ENCODE results near the gene ATP8A1.
"Not testable (repeated sequence)": the region's sequence is repeated elsewhere in the genome, so short reads cannot be mapped to it uniquely, and the experiment has no call there.

ATP8A1 gene

DNA sequence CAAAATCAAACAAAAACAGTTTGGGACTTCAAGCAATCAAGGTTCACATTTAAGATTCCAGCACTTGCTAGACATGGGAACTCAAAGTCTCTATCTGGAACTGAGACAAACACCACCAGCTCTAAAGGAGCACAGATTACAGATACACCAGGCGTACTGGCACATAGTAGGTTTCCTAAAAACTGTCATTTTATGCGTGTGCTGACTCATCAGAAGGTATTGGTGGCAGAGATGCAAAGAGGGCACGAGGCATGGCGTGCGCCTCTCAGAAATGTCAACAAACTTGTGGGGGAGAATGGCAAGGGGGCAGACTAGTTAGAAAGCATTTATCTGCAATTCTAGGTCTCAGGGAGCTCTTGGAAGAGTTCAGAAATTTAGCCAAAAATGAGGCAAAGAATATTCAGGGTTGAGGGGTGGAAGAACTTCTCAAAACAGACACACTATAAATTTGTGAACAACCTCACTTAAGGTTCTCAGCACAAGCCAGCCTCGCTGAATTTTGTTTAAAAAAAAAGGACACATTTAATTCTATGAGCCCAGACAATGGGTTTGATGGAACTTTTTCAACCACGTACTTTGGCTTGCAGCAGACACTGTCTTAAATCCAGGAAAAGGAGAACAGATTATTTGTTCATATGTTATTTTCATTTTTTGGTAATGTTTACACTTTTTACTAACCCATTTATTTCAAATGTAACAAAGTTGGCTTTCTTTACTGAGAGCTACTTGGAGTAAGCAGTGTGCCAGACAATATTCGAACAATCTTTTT is 159.6 kb downstream of the ATP8A1 start:
- no peak for DNase-seq

GRCh38 chr4:42492962-42493361 is 163.9 kb downstream of the ATP8A1 start:
- no peak for DNase-seq

GRCh38 chr4:42490015-42490414 is 166.9 kb downstream of the ATP8A1 start:
- no peak for DNase-seq

- no peak for DNase-seq
Observed at GRCh38 chr4:42489095-42489494, 167.8 kb downstream of the ATP8A1 start.

DNA sequence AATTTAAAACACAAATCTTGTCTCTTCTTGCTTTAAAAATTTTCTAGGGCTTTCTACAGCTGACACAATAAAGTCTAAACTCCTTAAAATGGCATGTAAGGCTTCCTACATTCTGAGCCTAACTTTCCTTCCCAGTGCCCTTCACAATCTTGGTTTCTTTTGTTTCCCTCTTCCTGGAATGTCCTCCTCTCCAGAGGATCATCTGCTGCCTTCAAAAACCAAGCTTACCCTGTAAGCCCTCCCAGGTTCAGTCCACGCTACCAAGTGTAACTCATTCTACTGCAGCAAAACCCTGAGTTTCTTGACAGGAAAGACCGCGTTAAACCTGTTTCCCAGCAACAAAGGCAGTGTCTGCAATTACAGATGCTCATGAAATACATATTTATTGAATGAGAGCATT is 168.4 kb downstream of the ATP8A1 start:
- DNase-seq, result no peak

DNA sequence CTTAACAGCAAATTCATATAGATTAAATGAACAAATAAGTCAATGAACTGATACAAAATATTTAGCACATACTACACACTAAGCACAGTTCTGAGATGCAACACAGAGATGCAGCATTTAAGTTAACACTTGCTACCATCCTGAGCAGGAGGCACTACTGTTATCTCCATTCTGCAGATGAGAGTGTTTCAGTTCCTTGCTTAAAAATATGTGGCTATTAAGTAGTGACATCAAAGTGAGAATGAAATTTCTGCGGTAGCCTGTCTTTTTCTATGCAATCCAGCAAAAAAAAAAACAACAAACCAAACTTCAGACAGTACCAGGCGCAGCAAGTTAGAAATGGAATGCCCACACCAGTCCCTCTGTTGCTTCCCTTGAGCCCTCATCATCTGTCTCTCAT is 168.8 kb downstream of the ATP8A1 start:
- no peak for DNase-seq

DNA sequence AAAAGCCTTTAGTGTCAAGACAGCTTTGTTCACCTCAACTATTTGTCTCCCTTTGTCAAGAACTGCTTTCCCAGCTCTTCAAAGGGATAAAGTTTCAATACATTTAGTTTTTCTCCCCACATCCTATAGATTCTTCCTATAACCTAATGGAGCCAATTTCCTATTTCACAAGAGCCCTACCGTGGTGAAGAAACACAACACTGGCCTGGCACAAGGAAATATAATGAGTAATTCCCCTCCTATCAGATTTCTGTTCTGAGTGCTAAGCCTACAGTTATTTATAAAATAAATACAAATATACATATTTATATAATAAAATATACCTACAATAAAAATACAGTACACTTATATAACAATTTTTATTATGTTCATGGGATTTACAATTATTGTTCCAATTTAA is 169.7 kb downstream of the ATP8A1 start:
- DNase-seq, result no peak

DNA sequence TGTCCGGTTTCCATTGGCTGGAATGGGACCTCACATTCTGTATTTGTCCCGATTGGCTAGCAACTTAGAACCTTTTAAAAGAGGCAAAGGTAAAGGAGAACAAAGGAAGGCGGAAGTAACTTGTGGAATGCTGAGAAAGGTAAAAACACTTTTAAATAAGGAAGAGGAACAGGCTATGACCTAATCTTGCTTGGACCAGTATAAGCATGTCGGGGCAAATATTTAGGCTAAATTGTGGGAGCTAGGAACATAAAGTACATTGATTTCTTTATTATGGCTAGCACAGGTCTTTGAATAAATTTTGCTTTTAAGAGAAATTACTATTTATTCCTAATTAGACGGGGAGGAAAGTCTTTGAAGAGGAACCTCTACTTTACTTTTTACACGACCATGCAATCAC is 170.7 kb downstream of the ATP8A1 start:
- DNase-seq, result not testable (repeated sequence)

GRCh38 chr4:42484630-42485029 is 172.3 kb downstream of the ATP8A1 start:
- no peak for DNase-seq

- no peak for DNase-seq
Observed at GRCh38 chr4:42483426-42484379, 173.2 kb downstream of the ATP8A1 start.

DNA sequence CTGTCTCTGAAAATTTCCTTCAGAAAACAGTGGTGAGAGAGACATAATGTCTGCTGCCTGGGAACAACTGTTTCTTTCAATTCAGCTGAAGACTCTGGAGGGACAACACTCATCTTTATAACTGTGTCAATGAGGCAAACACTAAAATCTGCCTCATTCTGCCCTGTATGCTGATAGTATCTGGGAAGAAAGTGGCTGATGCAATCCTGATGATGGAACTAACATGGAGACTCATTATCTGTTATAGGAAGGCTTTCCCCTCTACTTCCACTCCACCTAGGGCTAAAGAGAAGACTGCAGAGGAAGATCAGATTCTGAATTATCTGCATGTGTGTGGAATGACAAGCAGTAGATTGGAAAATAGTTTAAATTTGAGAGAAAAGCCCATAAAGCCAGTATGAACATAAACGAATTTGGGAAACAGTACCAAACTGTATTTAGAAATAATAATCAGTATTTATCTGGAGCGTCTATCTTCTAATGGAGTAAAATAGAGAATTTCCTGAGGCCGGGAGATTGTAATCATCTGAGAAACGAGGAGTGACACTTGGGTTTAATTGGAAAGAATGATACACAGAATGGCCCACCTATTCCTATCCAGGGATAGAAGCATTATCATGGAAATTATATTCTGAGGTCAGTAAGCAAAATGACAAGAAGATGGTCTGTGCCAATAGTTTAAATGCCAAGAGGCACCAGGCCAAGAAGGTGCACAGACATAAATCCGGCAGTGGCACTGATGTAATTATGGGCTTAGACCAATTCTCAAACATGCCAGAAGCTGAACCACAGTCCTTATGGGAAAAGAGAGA is 174.2 kb downstream of the ATP8A1 start:
- DNase-seq, result no peak

DNA sequence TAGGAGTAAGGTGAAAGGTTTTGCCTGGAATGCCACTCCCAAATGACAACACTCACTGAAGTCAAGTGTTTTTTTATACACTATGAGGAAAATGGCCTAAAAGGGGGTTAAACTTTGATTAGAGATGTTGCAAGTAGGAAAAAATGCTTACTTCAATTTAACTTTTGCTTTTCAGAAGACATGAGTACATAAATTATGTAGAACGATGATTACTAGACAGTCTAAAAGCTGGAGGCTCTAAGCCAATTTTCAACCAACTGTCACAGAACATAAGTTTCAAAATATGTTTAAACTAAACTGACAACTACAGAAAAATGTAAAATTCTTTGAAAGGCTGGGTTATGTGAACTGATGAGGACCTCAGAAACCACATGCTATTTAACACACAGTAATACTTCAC is 176.2 kb downstream of the ATP8A1 start:
- DNase-seq, result no peak

DNA sequence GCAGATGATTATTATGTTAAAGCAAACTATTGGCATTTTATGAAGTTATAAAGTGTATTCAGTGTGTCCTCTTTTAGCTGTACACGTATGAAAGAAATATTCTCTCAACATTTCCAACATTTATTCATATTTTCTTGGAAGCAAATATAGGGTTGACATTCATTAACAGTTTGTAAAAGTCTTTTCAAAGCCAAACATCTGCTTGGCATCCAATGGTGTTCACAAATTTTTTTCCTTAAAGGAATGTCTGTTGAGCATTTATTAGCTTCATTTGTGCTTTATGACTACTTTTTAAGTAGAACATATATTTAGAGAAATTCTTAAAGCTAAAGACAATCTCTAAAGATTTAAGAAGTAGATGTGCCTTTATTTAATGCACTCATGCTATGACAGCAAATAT is 176.6 kb downstream of the ATP8A1 start:
- DNase-seq, result no peak

- DNase-seq, result no peak
Observed at GRCh38 chr4:42478946-42479345, 178.0 kb downstream of the ATP8A1 start.

GRCh38 chr4:42478509-42478908 is 178.4 kb downstream of the ATP8A1 start:
- no peak for DNase-seq

GRCh38 chr4:42474406-42474805 is 182.5 kb downstream of the ATP8A1 start:
- DNase-seq, result no peak

DNA sequence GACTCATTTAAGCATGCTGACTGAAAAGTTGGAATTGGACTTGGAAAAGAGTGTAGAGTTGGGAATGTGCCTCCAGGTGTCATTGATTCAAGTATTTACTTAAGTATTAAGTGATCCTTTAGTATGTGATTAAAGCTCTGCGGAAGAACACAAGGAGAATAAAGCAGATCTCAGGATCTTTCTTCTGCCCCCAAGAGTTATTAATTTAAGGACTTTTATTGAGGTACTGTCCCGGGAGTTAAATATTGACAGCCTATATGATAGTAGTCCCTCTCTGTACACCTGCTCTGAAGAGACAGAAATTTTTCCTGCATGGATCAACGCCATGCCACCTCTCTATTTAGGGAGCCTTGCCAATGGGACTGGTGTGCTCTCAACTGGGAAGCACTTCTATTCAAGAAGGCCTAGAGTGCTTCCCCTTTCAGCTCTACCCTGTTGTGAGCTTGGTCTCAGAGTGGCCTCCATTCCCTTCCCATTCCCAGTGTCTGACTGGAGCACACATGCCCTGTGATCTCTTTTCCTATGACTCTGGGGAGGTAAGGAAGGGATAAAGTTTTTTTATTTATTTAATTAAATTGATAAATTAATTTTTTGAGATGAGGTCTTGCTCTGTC is 183.7 kb downstream of the ATP8A1 start:
- DNase-seq, result no peak

DNA sequence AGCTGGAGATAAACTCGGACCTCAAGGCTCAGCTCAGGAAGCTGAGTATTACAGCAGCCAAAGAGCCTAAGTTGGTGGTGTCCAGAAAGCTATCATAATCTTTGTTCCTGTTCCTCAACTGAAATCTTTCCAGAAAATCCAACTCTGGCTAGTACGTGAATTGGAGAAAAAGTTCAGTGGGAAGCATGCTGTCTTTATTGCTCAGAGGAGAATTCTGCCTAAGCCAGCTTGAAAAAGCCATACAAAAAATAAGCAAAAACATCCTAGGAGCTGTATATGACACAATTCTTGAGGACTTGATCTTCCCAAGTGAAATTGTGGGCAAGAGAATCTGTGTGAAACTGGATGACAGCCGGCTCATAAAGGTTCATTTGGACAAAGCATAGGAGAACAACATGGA is 185.0 kb downstream of the ATP8A1 start:
- DNase-seq, result no peak

DNA sequence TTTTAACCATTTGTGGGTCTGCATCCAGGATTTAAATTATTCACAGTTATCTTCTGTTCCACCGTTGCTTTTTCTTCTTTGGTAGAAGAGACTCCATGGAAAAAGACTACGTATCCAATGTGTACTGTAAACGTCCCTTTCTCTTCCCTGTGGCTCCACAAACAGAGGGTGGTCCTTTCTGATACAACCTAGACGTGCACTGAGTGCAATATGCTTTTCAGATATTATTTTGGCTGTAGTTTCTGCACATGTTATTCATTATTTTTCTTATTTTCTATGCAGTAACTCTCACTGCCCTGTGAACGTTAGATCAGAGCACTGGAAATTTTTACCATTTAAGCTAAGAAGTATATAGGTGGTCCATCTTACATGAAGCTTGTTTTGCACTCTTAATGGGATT is 186.9 kb downstream of the ATP8A1 start:
- no peak for DNase-seq

- not testable (repeated sequence) for DNase-seq
Observed at GRCh38 chr4:42467777-42468176, 189.1 kb downstream of the ATP8A1 start.

DNA sequence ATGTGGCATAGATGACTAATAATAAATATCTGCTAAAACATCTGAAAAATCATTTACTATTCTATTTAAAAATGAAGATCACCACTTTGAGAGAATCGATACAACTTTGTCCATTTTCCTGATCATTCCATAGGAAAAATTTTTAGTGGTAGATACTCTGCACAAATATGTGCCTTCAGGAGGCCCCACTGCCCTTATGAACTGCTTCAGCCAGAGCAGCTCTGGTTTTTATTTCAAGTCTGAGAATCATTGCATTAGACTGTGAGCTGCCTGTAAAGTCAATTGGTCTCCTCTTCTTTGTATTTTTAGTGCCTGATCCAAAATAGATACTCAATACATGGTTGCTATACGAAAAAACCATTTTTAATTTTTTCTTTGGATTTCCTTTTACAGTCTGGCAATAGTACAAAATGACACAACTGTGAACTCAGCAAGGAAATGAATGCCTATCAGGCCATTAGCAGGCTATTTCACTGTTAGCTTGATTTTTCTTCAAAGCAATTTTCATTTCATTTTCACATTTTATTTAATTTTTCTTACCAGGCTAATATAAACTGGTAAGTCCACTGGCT is 190.5 kb downstream of the ATP8A1 start:
- no peak for DNase-seq

DNA sequence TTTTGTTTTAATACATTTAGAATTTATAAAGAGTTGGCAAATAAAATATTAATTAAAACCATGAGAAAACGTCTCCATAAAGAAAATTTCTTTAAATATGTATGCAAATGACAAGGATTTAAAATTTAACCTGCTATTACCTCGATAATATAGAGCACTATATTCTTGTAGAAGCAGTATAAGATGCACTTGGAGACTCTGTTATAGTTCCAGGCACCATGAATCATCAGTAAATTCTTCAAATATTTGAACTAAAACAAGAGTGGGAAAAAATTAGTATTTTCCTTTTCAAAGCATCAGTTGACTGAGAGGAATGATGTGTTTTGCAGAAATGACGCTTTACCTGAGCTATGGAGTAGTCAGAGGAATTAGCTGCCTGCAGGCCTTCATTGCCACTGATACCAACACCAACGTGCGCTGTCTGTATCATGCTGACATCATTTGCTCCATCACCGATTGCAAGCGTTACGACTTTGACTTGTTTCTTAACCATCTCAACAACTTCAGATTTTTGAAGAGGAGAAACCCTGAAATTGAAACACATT is 192.3 kb downstream of the ATP8A1 start:
- DNase-seq, result no peak
